K562 (cell line): ENCODE results near the gene ZFP14. TPM values are rescaled to one million over a fixed set of nuclear protein-coding genes. Genes with fewer than 3 reads are reported as not detected.

ENCODE experiments used
- FOS ChIP-seq: IDR thresholded peaks from 3 replicates; pipeline ENCODE4 v1.6.1; 2011; ENCODE audit not compliant: insufficient read length; ENCODE audit errors: extremely low read depth
- GABPB1 ChIP-seq: sonication (generic); formaldehyde crosslinking; IDR thresholded peaks from 2 replicates; pipeline ENCODE4 v1.8.0; 2022; ENCODE audit warnings: mild to moderate bottlenecking, missing genetic modification reagents
- HCFC1 ChIP-seq: IDR thresholded peaks from 2 replicates; pipeline ENCODE4 v1.6.1; 2012; ENCODE audit warnings: low read depth, low read length, improper control_type of control experiment
- HNRNPLL ChIP-seq: fragments of 200-400 bp; formaldehyde crosslinking; IDR thresholded peaks from 2 replicates; pipeline ENCODE4 v1.6.1; 2017; ENCODE audit warnings: low read length, low read depth, mild to moderate bottlenecking; ENCODE audit not compliant: poor library complexity, severe bottlenecking
- KLF1 ChIP-seq: fragments of 450-650 bp; IDR thresholded peaks from 2 replicates; pipeline ENCODE4 v1.6.1; 2016; ENCODE audit warnings: missing genetic modification characterization, missing compliant biosample characterization
- MTA2 ChIP-seq: fragments of 450-650 bp; IDR thresholded peaks from 2 replicates; pipeline ENCODE4 v1.6.1; 2016; ENCODE audit warnings: low read depth
- NFXL1 ChIP-seq: fragments of 450-650 bp; formaldehyde crosslinking; IDR thresholded peaks from 2 replicates; pipeline ENCODE4 v1.4.0; 2021; ENCODE audit warnings: mild to moderate bottlenecking
- PBX2 ChIP-seq, 2 experiments: IDR thresholded peaks in 1 of 2; conservative IDR thresholded peaks in 1 of 2; 2 replicates each; pipeline ENCODE4 v1.6.1; 2016; ENCODE audit warnings: low read depth in 2 of 2, mild to moderate bottlenecking in 1 of 2, missing compliant biosample characterization in 1 of 2, missing genetic modification characterization in 1 of 2, moderate library complexity in 1 of 2
- RBFOX2 ChIP-seq: fragments of 200-400 bp; formaldehyde crosslinking; IDR thresholded peaks from 2 replicates; pipeline ENCODE4 v1.6.1; 2017; ENCODE audit warnings: low read depth, mild to moderate bottlenecking, low read length, moderate library complexity
- polyA plus RNA-seq, 8 experiments: library from polyadenylated mRNA; depleted of rRNA in 4 of 8; stranded (reverse) in 5 of 8; unstranded in 3 of 8; fragments of >200 nt; fragmentation: Nextera tagmentation in 2 of 8; fragmentation: Illumina TruSeq in 1 of 8; extraction: Ambion mirVana in 2 of 8; extraction: Trizol in 1 of 8; gene quantifications; 2 replicates each; pipeline versions ENCODE4 v1.2.1 to v1.2.3, GENCODE V29; 2011 to 2014; ENCODE audit warnings: inconsistent platforms in 1 of 8, missing spikeins in 1 of 8
- total RNA-seq, 7 experiments: library from RNA; depleted of rRNA in 6 of 7; stranded (reverse); fragments of >200 nt in 6 of 7; fragmentation: Illumina TruSeq in 2 of 7; extraction: Trizol in 2 of 7; gene quantifications; 2 replicates each; pipeline versions ENCODE4 v1.2.1 to v1.2.3, GENCODE V29; 2011 to 2021; ENCODE audit warnings: low replicate concordance in 1 of 7
- TF ChIP-seq, protein P1 (sequence below): fragments of 450-650 bp; IDR thresholded peaks from 2 replicates; pipeline ENCODE4 v1.6.1; 2016; ENCODE audit warnings: mild to moderate bottlenecking, moderate library complexity

Gene ZFP14
- total and polyA plus RNA-seq, 9 of the 15 experiments (the other 6 are each of a cell fraction or from before 2014, with no cell fraction given), result 0.80 to 1.9 (median 1.4) TPM

DNA sequence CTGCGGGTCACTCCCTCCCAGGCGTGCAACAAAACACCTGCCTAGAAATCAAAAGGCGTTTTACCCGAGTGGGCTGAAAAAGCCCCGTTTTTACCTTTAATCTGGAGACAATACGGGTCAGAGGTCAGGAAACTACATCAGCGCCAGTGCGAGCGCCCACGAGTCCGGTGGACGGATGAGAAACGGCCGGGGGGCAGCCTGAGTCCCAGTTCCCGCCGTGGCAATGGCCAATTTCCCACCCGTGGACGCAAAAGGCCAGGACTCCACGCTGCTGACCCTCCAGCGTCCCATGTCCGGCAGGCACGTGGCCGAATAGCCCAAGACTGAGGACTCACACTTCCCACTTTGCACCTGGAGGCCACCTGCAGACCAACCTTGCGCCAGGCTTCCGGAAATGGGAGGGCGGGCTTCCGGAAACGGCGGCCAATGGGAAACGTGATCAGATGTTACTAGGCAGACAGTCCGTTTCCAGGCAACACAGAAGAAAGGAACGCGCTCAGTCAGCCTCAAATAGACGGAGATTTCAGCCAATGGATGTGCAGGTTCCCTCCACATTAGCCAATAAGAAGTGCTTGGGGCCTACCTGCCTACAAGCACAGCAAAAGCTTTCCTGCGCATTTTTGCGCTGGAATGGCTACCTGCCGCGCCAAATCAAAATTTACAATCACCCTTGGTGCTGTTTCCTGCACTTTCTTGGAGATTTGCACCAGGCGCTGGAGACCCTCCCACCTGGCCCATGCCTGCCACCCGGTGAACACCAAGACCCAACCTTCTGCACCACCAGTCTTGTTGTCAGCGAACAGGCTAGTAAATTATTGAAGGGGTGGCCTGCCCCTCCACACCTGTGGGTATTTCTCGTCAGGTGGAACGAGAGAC, 47.4 kb downstream of the ZFP14 start (continued):
- TF ChIP-seq, protein P1, sequence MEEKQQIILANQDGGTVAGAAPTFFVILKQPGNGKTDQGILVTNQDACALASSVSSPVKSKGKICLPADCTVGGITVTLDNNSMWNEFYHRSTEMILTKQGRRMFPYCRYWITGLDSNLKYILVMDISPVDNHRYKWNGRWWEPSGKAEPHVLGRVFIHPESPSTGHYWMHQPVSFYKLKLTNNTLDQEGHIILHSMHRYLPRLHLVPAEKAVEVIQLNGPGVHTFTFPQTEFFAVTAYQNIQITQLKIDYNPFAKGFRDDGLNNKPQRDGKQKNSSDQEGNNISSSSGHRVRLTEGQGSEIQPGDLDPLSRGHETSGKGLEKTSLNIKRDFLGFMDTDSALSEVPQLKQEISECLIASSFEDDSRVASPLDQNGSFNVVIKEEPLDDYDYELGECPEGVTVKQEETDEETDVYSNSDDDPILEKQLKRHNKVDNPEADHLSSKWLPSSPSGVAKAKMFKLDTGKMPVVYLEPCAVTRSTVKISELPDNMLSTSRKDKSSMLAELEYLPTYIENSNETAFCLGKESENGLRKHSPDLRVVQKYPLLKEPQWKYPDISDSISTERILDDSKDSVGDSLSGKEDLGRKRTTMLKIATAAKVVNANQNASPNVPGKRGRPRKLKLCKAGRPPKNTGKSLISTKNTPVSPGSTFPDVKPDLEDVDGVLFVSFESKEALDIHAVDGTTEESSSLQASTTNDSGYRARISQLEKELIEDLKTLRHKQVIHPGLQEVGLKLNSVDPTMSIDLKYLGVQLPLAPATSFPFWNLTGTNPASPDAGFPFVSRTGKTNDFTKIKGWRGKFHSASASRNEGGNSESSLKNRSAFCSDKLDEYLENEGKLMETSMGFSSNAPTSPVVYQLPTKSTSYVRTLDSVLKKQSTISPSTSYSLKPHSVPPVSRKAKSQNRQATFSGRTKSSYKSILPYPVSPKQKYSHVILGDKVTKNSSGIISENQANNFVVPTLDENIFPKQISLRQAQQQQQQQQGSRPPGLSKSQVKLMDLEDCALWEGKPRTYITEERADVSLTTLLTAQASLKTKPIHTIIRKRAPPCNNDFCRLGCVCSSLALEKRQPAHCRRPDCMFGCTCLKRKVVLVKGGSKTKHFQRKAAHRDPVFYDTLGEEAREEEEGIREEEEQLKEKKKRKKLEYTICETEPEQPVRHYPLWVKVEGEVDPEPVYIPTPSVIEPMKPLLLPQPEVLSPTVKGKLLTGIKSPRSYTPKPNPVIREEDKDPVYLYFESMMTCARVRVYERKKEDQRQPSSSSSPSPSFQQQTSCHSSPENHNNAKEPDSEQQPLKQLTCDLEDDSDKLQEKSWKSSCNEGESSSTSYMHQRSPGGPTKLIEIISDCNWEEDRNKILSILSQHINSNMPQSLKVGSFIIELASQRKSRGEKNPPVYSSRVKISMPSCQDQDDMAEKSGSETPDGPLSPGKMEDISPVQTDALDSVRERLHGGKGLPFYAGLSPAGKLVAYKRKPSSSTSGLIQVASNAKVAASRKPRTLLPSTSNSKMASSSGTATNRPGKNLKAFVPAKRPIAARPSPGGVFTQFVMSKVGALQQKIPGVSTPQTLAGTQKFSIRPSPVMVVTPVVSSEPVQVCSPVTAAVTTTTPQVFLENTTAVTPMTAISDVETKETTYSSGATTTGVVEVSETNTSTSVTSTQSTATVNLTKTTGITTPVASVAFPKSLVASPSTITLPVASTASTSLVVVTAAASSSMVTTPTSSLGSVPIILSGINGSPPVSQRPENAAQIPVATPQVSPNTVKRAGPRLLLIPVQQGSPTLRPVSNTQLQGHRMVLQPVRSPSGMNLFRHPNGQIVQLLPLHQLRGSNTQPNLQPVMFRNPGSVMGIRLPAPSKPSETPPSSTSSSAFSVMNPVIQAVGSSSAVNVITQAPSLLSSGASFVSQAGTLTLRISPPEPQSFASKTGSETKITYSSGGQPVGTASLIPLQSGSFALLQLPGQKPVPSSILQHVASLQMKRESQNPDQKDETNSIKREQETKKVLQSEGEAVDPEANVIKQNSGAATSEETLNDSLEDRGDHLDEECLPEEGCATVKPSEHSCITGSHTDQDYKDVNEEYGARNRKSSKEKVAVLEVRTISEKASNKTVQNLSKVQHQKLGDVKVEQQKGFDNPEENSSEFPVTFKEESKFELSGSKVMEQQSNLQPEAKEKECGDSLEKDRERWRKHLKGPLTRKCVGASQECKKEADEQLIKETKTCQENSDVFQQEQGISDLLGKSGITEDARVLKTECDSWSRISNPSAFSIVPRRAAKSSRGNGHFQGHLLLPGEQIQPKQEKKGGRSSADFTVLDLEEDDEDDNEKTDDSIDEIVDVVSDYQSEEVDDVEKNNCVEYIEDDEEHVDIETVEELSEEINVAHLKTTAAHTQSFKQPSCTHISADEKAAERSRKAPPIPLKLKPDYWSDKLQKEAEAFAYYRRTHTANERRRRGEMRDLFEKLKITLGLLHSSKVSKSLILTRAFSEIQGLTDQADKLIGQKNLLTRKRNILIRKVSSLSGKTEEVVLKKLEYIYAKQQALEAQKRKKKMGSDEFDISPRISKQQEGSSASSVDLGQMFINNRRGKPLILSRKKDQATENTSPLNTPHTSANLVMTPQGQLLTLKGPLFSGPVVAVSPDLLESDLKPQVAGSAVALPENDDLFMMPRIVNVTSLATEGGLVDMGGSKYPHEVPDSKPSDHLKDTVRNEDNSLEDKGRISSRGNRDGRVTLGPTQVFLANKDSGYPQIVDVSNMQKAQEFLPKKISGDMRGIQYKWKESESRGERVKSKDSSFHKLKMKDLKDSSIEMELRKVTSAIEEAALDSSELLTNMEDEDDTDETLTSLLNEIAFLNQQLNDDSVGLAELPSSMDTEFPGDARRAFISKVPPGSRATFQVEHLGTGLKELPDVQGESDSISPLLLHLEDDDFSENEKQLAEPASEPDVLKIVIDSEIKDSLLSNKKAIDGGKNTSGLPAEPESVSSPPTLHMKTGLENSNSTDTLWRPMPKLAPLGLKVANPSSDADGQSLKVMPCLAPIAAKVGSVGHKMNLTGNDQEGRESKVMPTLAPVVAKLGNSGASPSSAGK, result peak; percentile 83
- TF ChIP-seq GABPB1 (CRISPR knock-in tag) (peak; percentile 55; the same call in 1 of the 2 replicates), PBX2 (CRISPR knock-in tag; IDR thresholded peaks at IDR 0.05; ENCODE audit: low read depth) (no peak), PBX2 (tag; conservative IDR thresholded peaks at IDR 0.05; ENCODE audit: low read depth) (peak; percentile 66), HCFC1 (no peak), FOS (peak; percentile 52), NFXL1 (CRISPR knock-in tag) (no peak), HNRNPLL (peak; percentile 37), MTA2 (no peak), RBFOX2 (peak; percentile 58), KLF1 (tag) (no peak)
